ENCODE measurements around the gene ZBTB24.

- TF ChIP-seq CTCF (IDR thresholded peaks at IDR 0.05; ENCODE audit: borderline replicate concordance, extremely low read depth, low read length, poor library complexity, severe bottlenecking) (no peak), EZH2 (IDR thresholded peaks at IDR 0.05; ENCODE audit: borderline replicate concordance, low read depth, low read length, severe bottlenecking) (no peak)
Observed at GRCh38 chr6:109424946-109425345, 58.1 kb downstream of the ZBTB24 start.
